ENCODE data around the gene STXBP3.

- TF ChIP-seq POLR2A (IDR thresholded peaks at IDR 0.05) (no peak), EP300 (IDR thresholded peaks at IDR 0.05) (no peak), CTCF (IDR thresholded peaks at IDR 0.05) (no peak)
These were observed 38.8 kb downstream of the STXBP3 start for GRCh38 chr1:108785264-108785663.

All from tibial nerve (tissue), 4 donors.